Measurements from ENCODE around the gene PLCB2. TPM values are rescaled to one million over a fixed set of nuclear protein-coding genes. Genes with fewer than 3 reads are reported as not detected.

PLCB2 gene
- total RNA-seq, 1 donor, result 0.27 TPM

DNA sequence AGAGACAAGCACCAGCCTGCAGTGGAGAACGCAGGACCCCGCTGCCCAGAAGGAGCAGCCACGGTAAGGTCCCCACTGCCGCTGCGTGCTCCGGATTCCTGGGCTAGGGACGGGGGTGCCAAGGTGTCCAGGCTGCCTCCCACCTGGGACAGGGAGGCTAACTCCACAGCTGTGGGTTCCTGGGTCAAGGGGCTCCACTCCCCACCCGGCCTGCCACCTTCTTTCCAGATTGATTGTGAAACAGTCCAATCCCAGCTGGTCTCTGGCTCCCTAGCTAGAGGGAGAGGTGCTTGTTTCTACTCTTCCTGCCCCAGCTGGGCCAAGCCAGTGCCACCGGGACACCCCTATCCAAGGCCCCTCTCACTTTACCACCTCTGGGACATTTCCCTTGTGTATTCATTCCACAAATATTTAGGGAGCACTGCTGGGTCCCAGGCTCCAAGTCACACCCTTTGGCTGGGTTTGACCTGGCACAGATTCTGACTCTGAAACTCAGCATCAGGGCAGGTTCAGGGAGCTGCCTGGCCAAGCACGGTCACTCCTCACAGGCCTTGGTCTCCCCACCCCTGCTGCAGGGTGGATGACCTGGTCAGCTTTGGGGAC is 67.0 kb downstream of the PLCB2 start:
- no peak for DNase-seq (ENCODE audit: low read depth)
- TF ChIP-seq, protein P1, sequence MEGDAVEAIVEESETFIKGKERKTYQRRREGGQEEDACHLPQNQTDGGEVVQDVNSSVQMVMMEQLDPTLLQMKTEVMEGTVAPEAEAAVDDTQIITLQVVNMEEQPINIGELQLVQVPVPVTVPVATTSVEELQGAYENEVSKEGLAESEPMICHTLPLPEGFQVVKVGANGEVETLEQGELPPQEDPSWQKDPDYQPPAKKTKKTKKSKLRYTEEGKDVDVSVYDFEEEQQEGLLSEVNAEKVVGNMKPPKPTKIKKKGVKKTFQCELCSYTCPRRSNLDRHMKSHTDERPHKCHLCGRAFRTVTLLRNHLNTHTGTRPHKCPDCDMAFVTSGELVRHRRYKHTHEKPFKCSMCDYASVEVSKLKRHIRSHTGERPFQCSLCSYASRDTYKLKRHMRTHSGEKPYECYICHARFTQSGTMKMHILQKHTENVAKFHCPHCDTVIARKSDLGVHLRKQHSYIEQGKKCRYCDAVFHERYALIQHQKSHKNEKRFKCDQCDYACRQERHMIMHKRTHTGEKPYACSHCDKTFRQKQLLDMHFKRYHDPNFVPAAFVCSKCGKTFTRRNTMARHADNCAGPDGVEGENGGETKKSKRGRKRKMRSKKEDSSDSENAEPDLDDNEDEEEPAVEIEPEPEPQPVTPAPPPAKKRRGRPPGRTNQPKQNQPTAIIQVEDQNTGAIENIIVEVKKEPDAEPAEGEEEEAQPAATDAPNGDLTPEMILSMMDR (IDR thresholded peaks at IDR 0.05; ENCODE audit: insufficient read depth, low read length), result no peak
- no peak overlapping the region for H3K4me3 ChIP-seq (ENCODE audit: low read depth, low read length)

DNA sequence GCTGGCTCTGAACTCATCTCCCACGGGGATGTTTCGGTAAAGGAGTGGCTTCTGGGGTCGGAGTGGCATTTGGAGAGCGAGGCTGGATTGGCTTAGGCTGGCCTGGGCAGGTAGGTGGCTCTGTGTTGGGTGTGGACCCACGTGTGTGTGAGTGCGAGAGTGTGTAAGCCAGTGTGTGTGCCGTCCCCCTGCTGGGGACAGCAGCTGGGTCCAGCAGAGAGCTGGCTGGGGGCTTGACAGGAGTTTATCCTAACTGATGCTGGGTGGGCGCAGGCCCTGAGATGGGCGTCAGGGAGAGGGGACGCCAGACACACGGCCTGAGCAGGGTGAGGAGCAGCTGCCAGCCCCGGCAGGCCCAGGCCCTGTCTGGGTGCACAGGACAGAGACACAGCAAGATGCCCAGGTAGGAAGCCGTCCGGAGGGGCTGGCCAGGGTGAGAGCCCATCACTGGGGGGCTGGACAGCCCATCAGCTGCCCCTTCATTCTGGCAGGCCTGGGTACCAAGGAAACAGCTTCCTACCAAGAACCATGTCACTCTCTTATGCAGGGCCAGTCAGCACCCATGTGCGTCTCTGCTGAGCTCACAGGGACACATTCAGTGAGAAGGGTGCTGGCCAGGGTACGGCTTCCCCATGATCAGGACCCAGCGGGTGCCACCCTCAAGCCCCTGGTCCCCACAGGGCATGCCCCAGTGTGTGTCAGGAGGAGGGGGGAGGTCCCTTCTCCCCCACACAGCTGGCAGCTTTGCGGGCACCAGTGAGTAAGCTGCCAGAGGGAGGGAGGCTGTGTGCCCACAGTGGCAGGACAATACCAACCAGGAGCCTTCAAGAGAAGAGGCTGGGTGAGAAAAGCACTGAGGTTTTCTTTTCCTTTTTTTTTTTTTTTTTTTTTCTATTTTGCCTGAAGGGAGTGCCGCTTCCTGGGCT is 67.8 kb downstream of the PLCB2 start:
- no peak overlapping the region for H3K4me3 ChIP-seq (ENCODE audit: low read depth, low read length)
- TF ChIP-seq, protein P1 (IDR thresholded peaks at IDR 0.05; ENCODE audit: insufficient read depth, low read length), result no peak
- no peak for DNase-seq (ENCODE audit: low read depth)

DNA sequence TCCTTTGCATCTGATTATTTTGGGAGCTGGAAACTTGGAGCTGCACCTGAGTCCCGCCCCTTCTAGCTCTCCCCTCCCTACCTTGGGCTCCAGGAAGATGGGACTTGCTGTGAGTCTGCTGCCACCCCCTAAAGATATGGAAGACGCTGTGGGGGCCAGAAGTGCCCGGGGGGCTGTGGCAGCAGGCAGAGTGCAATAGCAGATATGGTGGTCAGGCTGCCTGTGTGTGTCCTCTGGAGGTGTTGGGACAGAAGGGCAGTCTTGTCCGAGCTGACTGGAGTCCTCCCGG is 68.4 kb downstream of the PLCB2 start:
- TF ChIP-seq, protein P1 (IDR thresholded peaks at IDR 0.05; ENCODE audit: insufficient read depth, low read length), result no peak
- peak overlapping the region; percentile 51 for H3K4me3 ChIP-seq (ENCODE audit: low read depth, low read length)
- DNase-seq (ENCODE audit: low read depth), result no peak

DNA sequence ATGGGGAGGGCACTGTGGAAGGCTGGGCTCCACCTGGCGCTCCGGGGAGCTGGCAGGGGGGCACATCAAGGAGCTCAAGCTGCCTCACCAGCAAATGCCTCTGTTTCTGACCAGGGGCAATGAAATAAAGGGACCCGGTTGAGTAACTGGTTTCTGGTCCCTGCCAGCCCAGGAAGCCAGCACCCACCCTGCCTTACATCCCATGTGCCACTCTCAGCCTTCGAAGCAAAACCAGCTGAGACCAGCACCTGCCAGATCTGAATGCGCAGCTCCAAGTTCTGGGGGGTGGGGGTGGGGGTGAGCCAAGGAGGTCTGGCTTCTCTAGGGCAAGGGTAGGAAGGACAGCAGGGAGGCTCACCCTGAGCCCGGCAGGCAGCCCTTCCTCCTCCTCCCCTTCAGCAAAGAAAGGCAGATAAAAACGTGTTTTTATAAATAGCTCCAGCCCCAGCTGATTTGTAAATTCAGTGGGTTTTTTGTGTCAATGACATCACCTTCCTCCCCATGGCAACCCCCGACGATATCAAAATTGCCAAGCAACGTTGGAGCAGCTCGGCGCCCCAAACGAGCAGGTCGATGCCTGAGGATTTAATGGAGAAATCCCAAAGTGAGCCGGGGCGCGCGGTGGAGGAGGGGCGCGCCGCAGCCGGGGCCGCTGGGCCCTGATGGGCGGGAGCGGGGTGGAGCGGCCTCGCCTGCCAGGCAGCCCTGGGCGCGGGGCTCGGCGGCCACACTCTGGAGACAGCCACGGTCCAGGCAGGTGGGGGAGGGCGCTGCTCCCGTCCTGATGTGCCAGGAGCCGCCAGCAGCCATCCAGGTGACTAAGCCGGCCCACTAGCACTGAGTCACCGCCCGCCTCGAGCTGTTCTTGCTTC is 69.0 kb downstream of the PLCB2 start, which contains the start of gene PAK6:
PAK6 (plus strand) TSS at position 532 of the 872 bp plus-strand sequence. CDS start 25,723 bp downstream, outside the sequence.
- peak; percentile 32 for DNase-seq (ENCODE audit: low read depth)
- TF ChIP-seq, protein P1 (IDR thresholded peaks at IDR 0.05; ENCODE audit: insufficient read depth, low read length), result no peak
- peak within 1 kb of the TSS; percentile 51 for H3K4me3 ChIP-seq (ENCODE audit: low read depth, low read length)

Other genes with a start within 250 kb of the PLCB2 start
- gene BMF, start 199.1 kb downstream of the PLCB2 start, total RNA-seq (ENCODE audit: low replicate concordance), result 2.3 and 10.6 TPM in 2 replicates
- 1.3 and 35.2 TPM in 2 replicates for gene BUB1B, start 146.9 kb downstream of the PLCB2 start, total RNA-seq (ENCODE audit: low replicate concordance)
- gene PAK6, start 68.9 kb downstream of the PLCB2 start, total RNA-seq (ENCODE audit: low replicate concordance), result 0.09 TPM in 1 of 2 replicates, not detected in the other
- gene ANKRD63, start 24.9 kb downstream of the PLCB2 start, total RNA-seq (ENCODE audit: low replicate concordance), result not detected in 2 replicates
- 8.1 and 8.9 TPM in 2 replicates for gene INAFM2, start 15.8 kb upstream of the PLCB2 start, total RNA-seq (ENCODE audit: low replicate concordance)
- gene CCDC9B, start 33.0 kb upstream of the PLCB2 start, total RNA-seq (ENCODE audit: low replicate concordance), result 6.7 and 16.2 TPM in 2 replicates
- gene PHGR1, start 43.1 kb upstream of the PLCB2 start, total RNA-seq (ENCODE audit: low replicate concordance), result not detected in 2 replicates
- gene DISP2, start 50.3 kb upstream of the PLCB2 start, total RNA-seq (ENCODE audit: low replicate concordance), result 0.08 and 0.36 TPM in 2 replicates
- gene KNSTRN, start 74.8 kb upstream of the PLCB2 start, total RNA-seq (ENCODE audit: low replicate concordance), result 24.5 and 44.1 TPM in 2 replicates
- gene IVD, start 97.9 kb upstream of the PLCB2 start, total RNA-seq (ENCODE audit: low replicate concordance), result 21.9 and 33.6 TPM in 2 replicates
- 9.0 and 14.4 TPM in 2 replicates for gene BAHD1, start 133.0 kb upstream of the PLCB2 start, total RNA-seq (ENCODE audit: low replicate concordance)
- 8.8 and 14.9 TPM in 2 replicates for gene CHST14, start 163.0 kb upstream of the PLCB2 start, total RNA-seq (ENCODE audit: low replicate concordance)